SK-N-MC (cell line): Measurements from ENCODE around the gene TECPR1.

Experiments
- DNase-seq: peaks from one replicate; pipeline ENCODE4 v3.0.0-alpha.2; 2011; ENCODE audit warnings: low read depth, low spot score
- H3K27ac ChIP-seq: fragments of 200-600 bp; sonication (generic); 2 replicates; pipeline ENCODE4 v1.5.1; 2016; ENCODE audit warnings: mixed run types
- H3K36me3 ChIP-seq: fragments of 200-600 bp; sonication (generic); 2 replicates; pipeline ENCODE4 v1.6.1; 2017; ENCODE audit warnings: antibody characterized with exemption, low read length, mixed read lengths; ENCODE audit not compliant: insufficient read depth
- H3K4me3 ChIP-seq: fragments of 200-600 bp; sonication (generic); 2 replicates; pipeline ENCODE4 v1.5.1; 2016
- H3K9ac ChIP-seq: fragments of 200-600 bp; sonication (generic); 2 replicates; pipeline ENCODE4 v1.8.0; 2017; ENCODE audit warnings: mixed run types, mixed read lengths; ENCODE audit not compliant: insufficient read length
- H3K9me3 ChIP-seq: fragments of 200-600 bp; sonication (generic); 2 replicates; pipeline ENCODE4 v1.6.1; 2017; ENCODE audit warnings: low read depth, mild to moderate bottlenecking, antibody characterized with exemption, low read length, moderate library complexity, mixed read lengths
- EZH2 ChIP-seq: fragments of 200-600 bp; sonication (generic); IDR thresholded peaks from one replicate; pipeline ENCODE4 v1.6.1; 2017; ENCODE audit warnings: antibody characterized with exemption
- FOXP2 ChIP-seq: optimal IDR thresholded peaks from 2 replicates; pipeline ENCODE3; 2011; ENCODE audit warnings: mild to moderate bottlenecking, moderate library complexity; ENCODE audit not compliant: insufficient read depth; ENCODE audit errors: extremely low read length, control extremely low read depth
- POLR2AphosphoS5 ChIP-seq: IDR thresholded peaks from 2 replicates; pipeline ENCODE4 v1.6.1; 2012; ENCODE audit warnings: mild to moderate bottlenecking, low read depth, low read length, borderline replicate concordance

Gene TECPR1

DNA sequence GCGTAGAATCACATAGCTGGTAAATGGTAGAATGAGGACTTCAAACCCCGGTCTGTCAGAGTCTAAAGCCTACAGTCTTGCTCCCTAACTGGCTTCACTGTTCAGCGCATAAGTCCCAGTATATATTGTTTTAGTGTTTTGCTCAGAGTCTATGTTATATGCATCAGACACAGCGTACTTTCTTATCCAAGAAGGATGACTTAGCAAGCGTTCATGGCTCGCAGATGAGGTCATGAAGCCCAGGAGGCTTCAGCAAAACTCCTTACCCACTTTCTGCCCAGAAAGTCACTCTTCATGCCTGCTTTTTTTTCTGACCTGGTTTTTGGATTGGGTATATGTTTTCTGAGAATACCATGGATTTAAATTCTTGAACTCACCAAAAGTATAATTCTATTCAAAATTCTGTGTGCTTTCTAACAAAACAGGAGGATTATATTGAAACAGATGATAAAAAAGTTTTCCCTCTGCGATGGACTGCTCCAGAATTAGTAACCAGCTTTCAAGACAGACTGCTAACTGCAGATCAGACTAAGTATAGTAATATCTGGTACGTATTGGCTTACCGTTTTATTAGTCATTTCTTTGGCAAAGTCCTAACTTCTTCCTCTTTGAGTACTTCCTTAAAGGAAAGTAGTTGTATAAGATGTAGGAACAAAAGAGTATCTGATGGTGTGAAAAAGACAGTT is 65.4 kb downstream of the TECPR1 start:
- no peak overlapping the region for H3K27ac ChIP-seq

GRCh38 chr7:98185101-98185500 is 66.9 kb downstream of the TECPR1 start:
- Histone ChIP-seq H3K4me3 (no peak overlapping the region), H3K9ac (no peak overlapping the region), H3K36me3 (no peaks in the 10 kb centered on the region), H3K9me3 (no peaks in the 10 kb centered on the region), H3K27ac (no peak overlapping the region)
- TF ChIP-seq EZH2 (no peak), FOXP2 (no peak), POLR2AphosphoS5 (no peak)
- no peak for DNase-seq

More for the DNA sequence above, 65.4 kb downstream of the TECPR1 start:
- Histone ChIP-seq H3K9me3 (no peaks in the 10 kb centered on the region), H3K36me3 (no peaks in the 10 kb centered on the region), H3K9ac (no peak overlapping the region), H3K4me3 (no peak overlapping the region)
- no peak for TF ChIP-seq FOXP2
- TF ChIP-seq POLR2AphosphoS5, result no peak
- TF ChIP-seq EZH2, result no peak
- no peak for DNase-seq

DNA sequence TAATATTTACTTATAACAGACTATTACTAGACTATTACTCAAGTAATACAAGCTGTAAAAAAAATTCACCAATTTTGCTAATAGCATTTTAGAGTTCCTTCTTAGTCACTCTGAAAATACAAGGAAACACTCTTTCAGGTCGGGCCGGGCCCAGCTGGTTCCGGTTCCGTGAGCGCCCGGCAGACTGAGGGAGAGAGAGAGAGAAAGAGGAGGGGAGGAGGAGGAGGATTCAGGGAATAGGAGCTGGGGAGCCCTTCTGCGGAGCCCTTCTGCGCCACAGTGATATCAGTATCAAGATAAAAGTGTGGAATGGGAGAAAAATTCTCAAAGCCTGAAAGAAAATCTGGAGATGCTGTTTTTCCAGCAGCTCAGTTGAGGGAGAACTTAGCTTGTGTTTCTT is 71.3 kb downstream of the TECPR1 start:
- no peak for DNase-seq
- Histone ChIP-seq H3K4me3 (no peak overlapping the region), H3K36me3 (no peaks in the 10 kb centered on the region; the same call in 1 of the 2 replicates), H3K27ac (no peak overlapping the region), H3K9ac (no peak overlapping the region), H3K9me3 (no peaks in the 10 kb centered on the region)
- TF ChIP-seq FOXP2, result no peak
- no peak for TF ChIP-seq POLR2AphosphoS5
- TF ChIP-seq EZH2, result no peak

GRCh38 chr7:98178762-98179490 is 73.1 kb downstream of the TECPR1 start:
- H3K4me3 ChIP-seq, result no peak overlapping the region
- H3K27ac ChIP-seq, result no peak overlapping the region
- TF ChIP-seq POLR2AphosphoS5 (no peak), FOXP2 (no peak), EZH2 (no peak)
- no peak overlapping the region for H3K9ac ChIP-seq
- no peaks in the 10 kb centered on the region for H3K9me3 ChIP-seq
- no peak for DNase-seq
- no peaks in the 10 kb centered on the region; the same call in 1 of the 2 replicates for H3K36me3 ChIP-seq

GRCh38 chr7:98178321-98178720 is 73.7 kb downstream of the TECPR1 start:
- Histone ChIP-seq H3K9ac (no peak overlapping the region), H3K9me3 (no peaks in the 10 kb centered on the region), H3K27ac (no peak overlapping the region), H3K36me3 (no peaks in the 10 kb centered on the region; the same call in 1 of the 2 replicates), H3K4me3 (no peak overlapping the region)
- no peak for DNase-seq
- no peak for TF ChIP-seq POLR2AphosphoS5
- no peak for TF ChIP-seq EZH2
- no peak for TF ChIP-seq FOXP2

GRCh38 chr7:98177553-98177952 is 74.5 kb downstream of the TECPR1 start:
- H3K36me3 ChIP-seq, result no peaks in the 10 kb centered on the region; the same call in 1 of the 2 replicates
- TF ChIP-seq EZH2 (no peak), POLR2AphosphoS5 (no peak), FOXP2 (no peak)

DNA sequence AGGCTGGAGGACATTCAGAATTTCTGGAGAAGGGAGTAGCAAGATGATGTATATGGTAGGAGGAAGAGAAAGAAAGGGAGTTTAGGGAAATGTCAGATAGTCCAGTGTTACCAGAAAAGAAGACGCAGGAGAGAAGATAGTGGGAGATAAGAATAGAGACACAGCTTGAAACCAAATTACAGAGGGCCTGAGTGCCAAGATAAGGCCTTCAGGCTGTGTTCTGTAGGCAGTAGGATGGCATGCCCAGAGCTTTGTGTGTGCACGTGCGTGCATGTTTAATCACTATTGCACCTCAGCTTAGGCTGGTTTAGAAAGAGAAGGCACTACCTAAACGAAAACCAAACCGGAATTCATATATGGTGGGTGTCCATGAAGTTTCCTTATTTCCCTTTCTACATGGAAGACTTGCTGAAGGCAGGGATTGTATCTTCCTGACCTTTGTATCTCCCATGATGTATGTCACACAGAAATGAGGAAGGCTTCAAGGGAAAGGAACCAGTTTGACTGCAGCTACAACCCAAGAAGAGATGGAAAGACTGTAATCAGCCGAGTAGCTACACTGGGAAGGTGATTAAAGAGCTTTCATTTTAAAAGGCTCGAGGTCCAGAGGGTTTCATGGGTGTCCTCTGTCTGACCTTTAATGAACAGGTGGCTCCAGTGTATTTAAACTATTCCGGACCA is 76.6 kb downstream of the TECPR1 start:
- Histone ChIP-seq H3K9ac (no peak overlapping the region), H3K36me3 (peaks cover 9% of the 10 kb centered on the region; the same call in 1 of the 2 replicates), H3K4me3 (no peak overlapping the region), H3K27ac (no peak overlapping the region), H3K9me3 (no peaks in the 10 kb centered on the region)
- DNase-seq, result no peak
- TF ChIP-seq FOXP2 (no peak), EZH2 (no peak), POLR2AphosphoS5 (no peak)

More at GRCh38 chr7:98177553-98177952, 74.5 kb downstream of the TECPR1 start:
- no peak overlapping the region for H3K4me3 ChIP-seq
- no peak overlapping the region for H3K27ac ChIP-seq
- DNase-seq, result no peak
- no peak overlapping the region for H3K9ac ChIP-seq
- H3K9me3 ChIP-seq, result no peaks in the 10 kb centered on the region
